A673 (cell line): ENCODE measurements around the gene CTRB2. TPM values are rescaled to one million over a fixed set of nuclear protein-coding genes. Genes with fewer than 3 reads are reported as not detected.
"Not testable (repeated sequence)": the region's sequence is repeated elsewhere in the genome, so short reads cannot be mapped to it uniquely, and the experiment has no call there.

Experiments used
- BruUV-seq: library from RNA; stranded (reverse); fragments of 400-500 nt; replicated peaks from 2 replicates; lab custom pipeline; 2021; lab: Mats Ljungman, UMichigan
- CTCF ChIA-PET: fragments of 300-600 bp; sonication (Branson Sonifier 250); formaldehyde crosslinking; loops from one replicate; lab custom pipeline; 2022; ENCODE audit warnings: antibody characterized with exemption; lab: Charles Lee
- POLR2A ChIA-PET: fragments of 300-600 bp; sonication (Branson Sonifier 250); formaldehyde crosslinking; loops from one replicate; lab custom pipeline; 2022; ENCODE audit warnings: antibody characterized with exemption; ENCODE audit not compliant: low non-redundant PET; lab: Charles Lee
- DNase-seq: peaks from one replicate; pipeline ENCODE4 v3.0.0-alpha.2; 2015; ENCODE audit warnings: low spot score
- H3K27ac ChIP-seq: fragments of 200-600 bp; sonication (generic); 2 replicates; pipeline ENCODE4 v1.5.1; 2016; ENCODE audit warnings: mixed run types, low read depth, mild to moderate bottlenecking, mixed read lengths, antibody characterized with exemption, low read length; ENCODE audit not compliant: poor library complexity, severe bottlenecking
- H3K27me3 ChIP-seq: fragments of 200-600 bp; sonication (generic); replicated peaks from 2 replicates; pipeline ENCODE4 v1.6.1; 2017; ENCODE audit warnings: mixed run types, low read depth, mild to moderate bottlenecking, mixed read lengths, antibody characterized with exemption, low read length; ENCODE audit not compliant: insufficient read depth, poor library complexity
- H3K36me3 ChIP-seq: fragments of 200-600 bp; sonication (generic); 2 replicates; pipeline ENCODE4 v1.6.1; 2016; ENCODE audit warnings: mixed run types, mild to moderate bottlenecking, mixed read lengths, antibody characterized with exemption, low read length; ENCODE audit not compliant: insufficient read depth, poor library complexity, severe bottlenecking
- H3K4me1 ChIP-seq: fragments of 200-600 bp; sonication (generic); 2 replicates; pipeline ENCODE4 v1.6.1; 2017; ENCODE audit warnings: mixed run types, mild to moderate bottlenecking, mixed read lengths, antibody characterized with exemption, low read length; ENCODE audit not compliant: insufficient read depth, poor library complexity, severe bottlenecking
- H3K4me3 ChIP-seq: fragments of 200-600 bp; sonication (generic); 2 replicates; pipeline ENCODE4 v1.5.1; 2016; ENCODE audit warnings: low read depth, mixed run types, mild to moderate bottlenecking, mixed read lengths, low read length; ENCODE audit not compliant: poor library complexity, severe bottlenecking
- H3K9me3 ChIP-seq: fragments of 200-600 bp; sonication (generic); 2 replicates; pipeline ENCODE4 v1.6.1; 2016; ENCODE audit warnings: mixed run types, low read depth, mild to moderate bottlenecking, mixed read lengths, antibody characterized with exemption, low read length; ENCODE audit not compliant: poor library complexity, severe bottlenecking
- CTCF ChIP-seq: fragments of 300-800, 200-600 bp; sonication (generic); conservative IDR thresholded peaks from 2 replicates; pipeline ENCODE4 v1.5.1; 2017; ENCODE audit warnings: low read depth, mild to moderate bottlenecking, antibody characterized with exemption, low read length, moderate library complexity, mixed read lengths
- EZH2 ChIP-seq: fragments of 200-600 bp; sonication (generic); IDR thresholded peaks from 2 replicates; pipeline ENCODE4 v1.6.1; 2017; ENCODE audit warnings: borderline replicate concordance, low read depth, mild to moderate bottlenecking, mixed read lengths, antibody characterized with exemption, low read length; ENCODE audit not compliant: poor library complexity, severe bottlenecking
- intact Hi-C: fragments of 100-400 bp; cut with micrococcal nuclease; formaldehyde crosslinking; loops from one replicate; pipeline ENCODE4 v1.10.0; 2022; ENCODE audit not compliant: unreplicated experiment
- total RNA-seq: library from RNA; stranded (reverse); gene quantifications from 2 replicates; pipeline ENCODE4 v1.2.3, GENCODE V29; 2021

The CTRB2 gene
- total RNA-seq, 1 experiment from 2014 or later, result not detected

GRCh38 chr16:75240633-75241032 is 33.7 kb upstream of the CTRB2 start:
- TF ChIP-seq CTCF, result 0 out of 2 replicates have a peak, but pooled peaks have one; percentile 29
- H3K27me3 ChIP-seq, CTCF ChIA-PET, POLR2A ChIA-PET, H3K9me3 ChIP-seq, intact Hi-C loops, BruUV-seq, H3K36me3 ChIP-seq, H3K4me3 ChIP-seq: not testable (repeated sequence)
- Histone ChIP-seq H3K4me1 (peaks cover 53% of the 10 kb centered on the region), H3K27ac (peak overlapping the region; percentile 27)
- peak; percentile 34 for DNase-seq

GRCh38 chr16:75239542-75240122 is 32.7 kb upstream of the CTRB2 start:
- Histone ChIP-seq H3K9me3 (no peaks in the 10 kb centered on the region), H3K4me3 (no peak overlapping the region), H3K4me1 (peaks cover 44% of the 10 kb centered on the region), H3K27me3 (no peaks in the 10 kb centered on the region), H3K27ac (peak overlapping the region; percentile 60), H3K36me3 (peaks cover 6% of the 10 kb centered on the region)
- intact Hi-C loops, result no loop called here
- no TSS peak for BruUV-seq
- TF ChIP-seq CTCF (no peak), EZH2 (no peak)
- ChIA-PET POLR2A (no interaction called here), CTCF (interaction anchor here (1.0 to 1.9 kb wide), 3 partner anchors 40 to 146 kb away, joined by 4 to 8 read pairs (median 4); no protein-coding TSS in a partner anchor)
- DNase-seq, result no peak

GRCh38 chr16:75238853-75239541 is 32.0 kb upstream of the CTRB2 start:
- no peak overlapping the region for H3K4me3 ChIP-seq
- CTCF ChIA-PET, result interaction anchor here (0.6 to 1.9 kb wide), 4 partner anchors 39 to 147 kb away, joined by 3 to 8 read pairs (median 4); no protein-coding TSS in a partner anchor
- peaks cover 45% of the 10 kb centered on the region for H3K4me1 ChIP-seq
- no peaks in the 10 kb centered on the region for H3K9me3 ChIP-seq
- no peaks in the 10 kb centered on the region for H3K27me3 ChIP-seq
- peak; percentile 56 for DNase-seq
- POLR2A ChIA-PET, result interaction anchor here (0.6 kb wide), 1 partner anchor 31 kb away, joined by 6 read pairs; no protein-coding TSS in a partner anchor
- H3K27ac ChIP-seq, result peak overlapping the region; percentile 60
- no TSS peak for BruUV-seq
- H3K36me3 ChIP-seq, result peaks cover 11% of the 10 kb centered on the region
- intact Hi-C loops, result no loop called here
- TF ChIP-seq CTCF (peak; percentile 39; the same call in 1 of the 2 replicates), EZH2 (no peak)
